Psoas muscle (tissue), 8 donors: ENCODE data around the gene CFAP74. TPM values are rescaled to one million over a fixed set of nuclear protein-coding genes. Genes with fewer than 3 reads are reported as not detected.

Source experiments
- ATAC-seq, 4 donors: fragments of 200-7000 bp; cut with Tn5 transposase; one replicate each; pipeline ENCODE4 v1.9.1; 2020; ENCODE audit warnings: moderate library complexity in 3 of 4, mild to moderate bottlenecking in 2 of 4
- DNase-seq, 2 donors: peaks; one replicate each; pipeline ENCODE4 v3.0.0-alpha.2; 2020
- H3K27ac ChIP-seq: fragments of 200-600 bp; one replicate; pipeline ENCODE4 v1.8.0; 2022
- H3K27me3 ChIP-seq, 3 donors: fragments of 200-600 bp in 1 of 3; one replicate each; pipeline versions ENCODE4 v1.6.1 to v1.8.0; 2013 to 2022; ENCODE audit warnings: low read length in 2 of 3, mild to moderate bottlenecking in 2 of 3, moderate library complexity in 1 of 3; ENCODE audit not compliant: insufficient read depth in 3 of 3
- H3K36me3 ChIP-seq, 2 donors: fragments of 200-600 bp in 1 of 2; one replicate each; pipeline versions ENCODE4 v1.6.1 to v1.8.0; 2013 to 2022; ENCODE audit warnings: low read depth in 1 of 2, mild to moderate bottlenecking in 1 of 2, moderate library complexity in 1 of 2; ENCODE audit not compliant: insufficient read depth in 1 of 2
- H3K4me1 ChIP-seq: fragments of 200-600 bp; one replicate; pipeline ENCODE4 v1.8.0; 2022
- H3K4me3 ChIP-seq: fragments of 200-600 bp; one replicate; pipeline ENCODE4 v1.8.0; 2022; ENCODE audit warnings: mild to moderate bottlenecking
- H3K9me3 ChIP-seq: fragments of 200-600 bp; one replicate; pipeline ENCODE4 v1.8.0; 2022
- CTCF ChIP-seq: fragments of 200-600 bp; IDR thresholded peaks from one replicate; pipeline ENCODE4 v1.8.0; 2022; ENCODE audit warnings: antibody characterized with exemption
- WGBS, 3 donors: extraction: QIAGEN DNeasy Blood & Tissue Kit; methylation state at CpG; one replicate each; pipeline versions ENCODE4 v1.1.6 to v1.1.7; 2013; 5-methylcytosine and 5-hydroxymethylcytosine counted together
- intact Hi-C, 2 donors: fragments of 100-400 bp; cut with DNase I; formaldehyde crosslinking; loops; one replicate each; pipeline versions ENCODE4 v1.11.0 to v1.14.2; 2022
- polyA plus RNA-seq, 3 donors: library from polyadenylated mRNA; stranded (reverse); fragments of 200-250 nt; gene quantifications; one replicate each; pipeline ENCODE4 v1.2.3, GENCODE V29; 2013
- total RNA-seq, 4 donors: library from RNA; stranded (reverse); fragmentation: NEBNext Ultra II Directional in 2 of 4; extraction: Animal tissue kit (Norgen Biotek cat#: 25700) in 2 of 4; gene quantifications; one replicate each; pipeline versions ENCODE4 v1.2.1 to v1.2.4, GENCODE V29; 2021 to 2023
- donor health status: healthy with polysubstance abuse.
- donor health status: DM: no; HTN: no; CAD: no; lungs with moderate emphysema.
- donor health status: Bipolar disorder and iron deficiency.
- donor health status: healthy.
- donor health status: DM: yes; HTN: yes; CAD: no.
- donor health status: DM: no; HTN: no; CAD: no.
- donor health status: DM: no; HTN: no; CAD: no.
- donor health status: DM: yes; HTN: yes; CAD: no.

CFAP74 gene
- total and polyA plus RNA-seq, 7 donors = 0.01 to 0.05 TPM; not detected in 5

GRCh38 chr1:1901641-1902294 is 101.8 kb downstream of the CFAP74 start:
- ATAC-seq (no peak), DNase-seq (peak in 1 of 2 donors; percentile 13)
- 68 to 75% (median 74%) methylated on average over 11 to 13 of the region's 13 CpGs for WGBS, 3 donors
- Histone ChIP-seq H3K9me3 (no peaks in the 10 kb centered on the region), H3K4me3 (no peak overlapping the region), H3K27me3 (no peaks in the 10 kb centered on the region), H3K27ac (no peak overlapping the region), H3K36me3 (no peaks in the 10 kb centered on the region), H3K4me1 (peaks cover 9% of the 10 kb centered on the region)
- intact Hi-C loops = no loop called here
- TF ChIP-seq CTCF = no peak

DNA sequence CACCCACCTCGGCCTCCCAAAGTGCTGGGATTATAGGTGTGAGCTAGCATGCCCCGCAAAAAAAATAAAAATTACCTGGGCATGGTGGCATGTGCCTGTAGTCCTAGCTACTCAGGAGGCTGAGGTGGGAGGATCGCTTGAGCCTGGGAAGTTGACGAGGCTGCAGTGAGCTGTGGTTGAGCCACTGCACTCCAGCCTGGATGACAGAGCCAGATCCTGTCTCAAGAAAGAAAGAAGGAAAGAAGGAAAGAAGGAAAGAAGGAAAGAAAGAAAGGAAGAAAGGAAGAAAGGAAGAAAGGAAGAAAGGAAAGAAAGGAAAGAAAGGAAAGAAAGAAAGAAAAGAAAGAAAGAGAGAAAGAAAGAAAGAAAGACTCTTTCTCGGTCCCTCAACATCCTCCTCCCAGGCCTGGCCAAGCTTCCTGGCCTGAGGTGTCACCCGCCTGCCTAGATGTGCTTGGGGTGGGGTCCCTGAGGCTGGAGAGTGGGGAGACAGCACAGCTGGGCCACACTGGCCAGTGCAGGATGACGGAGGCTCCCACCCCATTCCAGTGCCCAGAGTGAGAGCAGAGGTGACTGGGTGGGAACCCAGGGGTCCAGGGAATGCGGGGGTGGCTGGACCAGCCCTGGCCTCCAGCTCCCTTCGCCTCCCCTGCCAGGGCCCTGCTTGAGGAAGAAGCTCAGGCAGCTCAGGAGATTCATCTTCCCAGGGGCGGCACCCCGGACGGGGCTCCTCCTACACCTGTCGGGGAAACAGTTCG is 102.5 kb downstream of the CFAP74 start:
- intact Hi-C loops = no loop called here
- Histone ChIP-seq H3K4me1 (peaks cover 3% of the 10 kb centered on the region), H3K27me3 (no peaks in the 10 kb centered on the region), H3K27ac (no peak overlapping the region), H3K9me3 (no peaks in the 10 kb centered on the region), H3K36me3 (no peaks in the 10 kb centered on the region), H3K4me3 (no peak overlapping the region)
- ATAC-seq (no peak), DNase-seq (peak in 1 of 2 donors; percentile 30)
- no peak for TF ChIP-seq CTCF
- WGBS, 3 donors = 77 to 82% (median 81%) methylated on average over 13 to 14 of the region's 14 CpGs

GRCh38 chr1:1899967-1900327 is 103.6 kb downstream of the CFAP74 start:
- DNase-seq = peak in 1 of 2 donors; percentile 26
- intact Hi-C loops = no loop called here
- peaks cover 2% of the 10 kb centered on the region for H3K4me1 ChIP-seq

GRCh38 chr1:1899266-1899966 is 104.2 kb downstream of the CFAP74 start:
- no peak overlapping the region for H3K4me3 ChIP-seq
- DNase-seq (peak in 1 of 2 donors; percentile 35), ATAC-seq (no peak)
- H3K4me1 ChIP-seq = peaks cover 7% of the 10 kb centered on the region
- no peak for TF ChIP-seq CTCF
- H3K9me3 ChIP-seq = no peaks in the 10 kb centered on the region
- no peaks in the 10 kb centered on the region for H3K36me3 ChIP-seq
- WGBS, 3 donors = 54 to 60% (median 55%) methylated on average over 16 of the region's 16 CpGs
- H3K27ac ChIP-seq = no peak overlapping the region
- no peaks in the 10 kb centered on the region for H3K27me3 ChIP-seq
- intact Hi-C loops = no loop called here

More at GRCh38 chr1:1899967-1900327, 103.6 kb downstream of the CFAP74 start:
- no peak for TF ChIP-seq CTCF
- Histone ChIP-seq H3K9me3 (no peaks in the 10 kb centered on the region), H3K27ac (no peak overlapping the region), H3K4me3 (no peak overlapping the region), H3K27me3 (no peaks in the 10 kb centered on the region), H3K36me3 (no peaks in the 10 kb centered on the region)
- no peak for ATAC-seq
- 84 to 87% (median 86%) methylated on average over 9 of the region's 9 CpGs for WGBS, 3 donors
